Keratinocyte (primary cell): ENCODE measurements around the gene OBSCN.

Source experiments
- CTCF ChIP-seq, 3 experiments: IDR thresholded peaks in 1 of 3; conservative IDR thresholded peaks in 1 of 3; optimal IDR thresholded peaks in 1 of 3; 2 replicates in 2 of 3; 3 replicates in 1 of 3; pipeline versions ENCODE3 to v1.5.1; 2011; ENCODE audit warnings: low read length in 3 of 3, mild to moderate bottlenecking in 3 of 3, moderate library complexity in 2 of 3, control low read depth in 1 of 3, inconsistent platforms in 1 of 3; ENCODE audit not compliant: insufficient read depth in 2 of 3; ENCODE audit errors: extremely low read depth in 1 of 3
- EZH2 ChIP-seq: IDR thresholded peaks from one replicate; pipeline ENCODE4 v1.6.1; 2012; ENCODE audit warnings: inconsistent platforms, mild to moderate bottlenecking, low read length, moderate library complexity

- no peak for TF ChIP-seq CTCF (optimal IDR thresholded peaks at IDR 0.05 in 1 of 3, IDR thresholded peaks at IDR 0.05 in 1 of 3, conservative IDR thresholded peaks at IDR 0.05 in 1 of 3; ENCODE audit: extremely low read depth in 1 of 3, insufficient read depth in 2 of 3, low read length in 3 of 3)
- TF ChIP-seq EZH2 = no peak
These were observed 107.7 kb downstream of the OBSCN start for GRCh38 chr1:228315484-228315944.
